Cardiac fibroblast (primary cell): ENCODE measurements around the gene RBM4B.
"Not testable (repeated sequence)": the region's sequence is repeated elsewhere in the genome, so short reads cannot be mapped to it uniquely, and the experiment has no call there.

Source experiments
- DNase-seq, 2 donors: peaks; one replicate each; pipeline versions ENCODE4 v3.0.0 to v3.0.0-alpha.2; 2010; ENCODE audit warnings: low read depth in 2 of 2
- H3K4me3 ChIP-seq, 2 donors: replicated peaks in 1 of 2; 1 replicate in 1 of 2; 2 replicates in 1 of 2; pipeline ENCODE4 v1.5.1; 2011; ENCODE audit warnings: low read depth in 2 of 2, low read length in 2 of 2, mild to moderate bottlenecking in 2 of 2, moderate library complexity in 1 of 2
- TF ChIP-seq, protein P1 (sequence below): IDR thresholded peaks from one replicate; pipeline ENCODE4 v1.5.1; 2011; ENCODE audit warnings: low read depth, mild to moderate bottlenecking, low read length, inconsistent platforms

The RBM4B gene

DNA sequence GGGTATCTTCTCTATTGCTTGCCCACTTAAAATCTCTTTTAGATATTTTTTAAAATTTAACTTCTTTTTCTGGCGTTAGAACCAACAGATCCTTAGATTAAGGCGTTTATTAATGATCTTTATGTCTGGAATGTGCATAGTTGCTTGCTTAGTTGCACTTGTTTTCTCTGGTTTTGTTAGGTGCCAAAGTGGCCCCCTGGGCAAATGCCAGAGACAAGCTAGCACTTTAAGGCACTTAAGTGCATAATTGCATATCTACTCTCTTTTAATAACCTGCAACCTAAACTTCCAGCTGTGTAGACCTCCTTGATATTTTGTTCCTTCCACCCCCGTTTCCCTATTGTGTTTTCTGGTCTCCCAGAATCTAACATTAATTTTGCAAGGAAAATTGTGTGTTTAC lies 35.9 kb downstream of the RBM4B start:
- peak overlapping the region; percentile 29 to 32 for H3K4me3 ChIP-seq
- DNase-seq, result peak in 1 of 2 donors; percentile 15
- TF ChIP-seq, protein P1, sequence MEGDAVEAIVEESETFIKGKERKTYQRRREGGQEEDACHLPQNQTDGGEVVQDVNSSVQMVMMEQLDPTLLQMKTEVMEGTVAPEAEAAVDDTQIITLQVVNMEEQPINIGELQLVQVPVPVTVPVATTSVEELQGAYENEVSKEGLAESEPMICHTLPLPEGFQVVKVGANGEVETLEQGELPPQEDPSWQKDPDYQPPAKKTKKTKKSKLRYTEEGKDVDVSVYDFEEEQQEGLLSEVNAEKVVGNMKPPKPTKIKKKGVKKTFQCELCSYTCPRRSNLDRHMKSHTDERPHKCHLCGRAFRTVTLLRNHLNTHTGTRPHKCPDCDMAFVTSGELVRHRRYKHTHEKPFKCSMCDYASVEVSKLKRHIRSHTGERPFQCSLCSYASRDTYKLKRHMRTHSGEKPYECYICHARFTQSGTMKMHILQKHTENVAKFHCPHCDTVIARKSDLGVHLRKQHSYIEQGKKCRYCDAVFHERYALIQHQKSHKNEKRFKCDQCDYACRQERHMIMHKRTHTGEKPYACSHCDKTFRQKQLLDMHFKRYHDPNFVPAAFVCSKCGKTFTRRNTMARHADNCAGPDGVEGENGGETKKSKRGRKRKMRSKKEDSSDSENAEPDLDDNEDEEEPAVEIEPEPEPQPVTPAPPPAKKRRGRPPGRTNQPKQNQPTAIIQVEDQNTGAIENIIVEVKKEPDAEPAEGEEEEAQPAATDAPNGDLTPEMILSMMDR, result no peak

GRCh38 chr11:66639814-66640340 lies 37.8 kb downstream of the RBM4B start:
- not testable (repeated sequence) for DNase-seq
- peak overlapping the region; percentile 32 to 80 for H3K4me3 ChIP-seq

- TF ChIP-seq, protein P1, result no peak
- DNase-seq, result peak; percentile 55 to 60
- peak overlapping the region; percentile 80 to 82 for H3K4me3 ChIP-seq
Measured at GRCh38 chr11:66639066-66639813, 38.4 kb downstream of the RBM4B start.

- peak; percentile 100 for DNase-seq
- TF ChIP-seq, protein P1, result peak; percentile 22
- peak within 1 kb of the TSS; percentile 80 to 82 for H3K4me3 ChIP-seq
Measured at GRCh38 chr11:66638177-66639065, 39.3 kb downstream of the RBM4B start, which contains the start of gene RBM4. Gene RBM4 (plus strand): TSS chr11:66638703. CDS start chr11:66639712, 1,009 bp downstream.

DNA sequence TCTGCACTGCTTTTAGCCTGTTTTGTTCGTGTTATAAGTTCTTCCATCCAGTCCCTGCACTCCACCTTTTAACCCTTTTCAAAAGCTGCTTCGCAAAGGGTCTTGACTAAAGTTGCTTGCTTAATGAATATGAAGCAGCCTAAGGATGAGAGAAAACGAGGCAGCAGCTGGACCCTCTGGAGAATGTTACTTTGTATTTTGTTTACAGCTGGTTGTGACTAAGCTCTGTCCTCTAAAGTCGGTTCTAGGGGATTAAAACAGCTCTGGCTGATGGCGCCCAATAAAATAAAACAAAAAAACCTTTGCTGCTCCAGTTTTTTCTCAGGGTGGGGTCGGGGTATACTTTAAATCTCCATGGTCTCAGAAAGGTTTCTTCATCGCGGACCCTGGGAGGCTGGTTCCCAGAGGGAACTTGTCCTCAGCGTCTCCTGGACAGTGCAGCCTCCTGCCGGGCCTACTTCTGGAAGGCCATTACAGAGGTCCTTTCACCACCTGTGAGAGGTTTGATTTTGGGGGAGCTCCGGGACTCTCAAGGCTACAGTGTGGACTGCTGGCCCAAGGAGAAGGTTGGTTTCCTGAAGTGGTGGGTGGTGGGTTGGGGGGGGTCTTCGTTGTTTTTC lies 40.0 kb downstream of the RBM4B start:
- peak overlapping the region; percentile 40 to 42 for H3K4me3 ChIP-seq
- DNase-seq, result no peak
- TF ChIP-seq, protein P1, result no peak

DNA sequence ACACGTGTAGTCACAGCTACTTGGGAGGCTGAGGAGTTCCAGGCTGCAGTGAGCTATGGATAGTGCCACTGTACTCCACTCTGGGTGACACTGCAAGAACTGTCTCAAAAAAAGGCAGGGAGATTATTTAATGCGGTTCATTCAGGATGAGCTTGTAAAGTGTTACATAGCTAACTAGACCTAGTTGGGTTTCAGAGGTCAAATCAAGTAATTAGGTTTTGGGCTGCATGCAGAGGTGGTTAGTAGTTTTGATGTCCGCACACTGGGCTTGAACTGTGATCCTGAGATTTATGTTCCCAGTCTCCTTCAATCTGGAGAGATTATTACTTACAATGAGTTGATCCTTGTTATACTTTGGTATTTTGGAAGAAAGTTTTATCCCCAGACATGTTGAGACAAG lies 41.3 kb downstream of the RBM4B start:
- TF ChIP-seq, protein P1, result no peak
- H3K4me3 ChIP-seq, result no peak overlapping the region
- no peak for DNase-seq
